DOHH2 (cell line): Measurements from ENCODE around the gene WEE1.

Source experiments
- CTCF ChIP-seq: fragments of 200-600 bp; sonication (generic); IDR thresholded peaks from one replicate; pipeline ENCODE4 v1.5.1; 2014; ENCODE audit warnings: antibody characterized with exemption, mild to moderate bottlenecking, low read depth, low read length; ENCODE audit not compliant: poor library complexity, severe bottlenecking
- EZH2phosphoT487 ChIP-seq: fragments of 200-600 bp; sonication (generic); IDR thresholded peaks from 2 replicates; pipeline ENCODE4 v1.6.1; 2017; ENCODE audit warnings: borderline replicate concordance, mild to moderate bottlenecking, antibody characterized with exemption, low read length, moderate library complexity, mixed read lengths

- TF ChIP-seq CTCF (no peak), EZH2phosphoT487 (no peak)
Observed at GRCh38 chr11:9629064-9629463, 55.6 kb downstream of the WEE1 start.
